GM19238 (cell line): Measurements from ENCODE around the gene KCNJ6.
"Not testable (repeated sequence)": the region's sequence is repeated elsewhere in the genome, so short reads cannot be mapped to it uniquely, and the experiment has no call there.

Experiments used
- DNase-seq: peaks from one replicate; pipeline ENCODE4 v3.0.0; 2011; ENCODE audit warnings: low spot score; ENCODE audit not compliant: insufficient read length

KCNJ6 gene

DNA sequence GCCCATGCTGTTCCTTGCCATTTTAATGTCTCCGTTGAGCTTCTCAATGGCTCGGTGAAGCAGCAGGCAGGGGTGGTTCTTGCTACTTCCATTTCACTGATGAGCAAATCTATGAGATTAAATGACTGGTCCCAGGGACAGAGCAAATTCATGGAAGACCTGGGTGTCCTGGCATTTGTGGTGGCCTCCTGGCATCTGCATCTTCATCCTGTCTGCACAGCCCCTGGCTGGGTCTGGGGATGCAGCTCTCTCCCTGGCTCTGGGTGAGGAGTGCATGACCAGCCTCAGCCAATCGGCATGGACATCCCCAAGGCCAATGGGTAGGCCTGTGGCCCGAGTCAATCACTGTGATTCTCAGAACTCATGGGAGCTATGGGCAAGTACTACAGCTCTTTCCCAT lies 261.7 kb downstream of the KCNJ6 start:
- DNase-seq, result no peak

DNA sequence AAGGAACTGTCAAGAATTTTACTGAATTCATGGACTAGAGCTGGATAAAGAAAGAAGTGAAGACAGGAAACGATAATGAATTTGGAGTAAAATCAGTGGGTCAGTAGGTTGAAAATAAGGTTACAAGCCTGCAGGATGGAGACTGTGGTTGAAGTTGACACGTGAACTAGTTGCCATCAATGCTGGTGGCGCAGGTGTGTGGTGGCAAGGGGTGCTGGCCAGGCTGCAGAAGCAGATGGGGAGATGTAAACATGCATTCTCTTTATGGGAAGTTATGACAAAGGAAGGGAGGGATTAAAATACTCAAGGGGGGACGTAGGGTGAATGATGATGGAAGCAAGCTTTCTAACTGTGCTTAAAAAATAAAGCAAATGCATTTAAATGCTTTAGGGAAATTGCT lies 263.1 kb downstream of the KCNJ6 start:
- no peak for DNase-seq

DNA sequence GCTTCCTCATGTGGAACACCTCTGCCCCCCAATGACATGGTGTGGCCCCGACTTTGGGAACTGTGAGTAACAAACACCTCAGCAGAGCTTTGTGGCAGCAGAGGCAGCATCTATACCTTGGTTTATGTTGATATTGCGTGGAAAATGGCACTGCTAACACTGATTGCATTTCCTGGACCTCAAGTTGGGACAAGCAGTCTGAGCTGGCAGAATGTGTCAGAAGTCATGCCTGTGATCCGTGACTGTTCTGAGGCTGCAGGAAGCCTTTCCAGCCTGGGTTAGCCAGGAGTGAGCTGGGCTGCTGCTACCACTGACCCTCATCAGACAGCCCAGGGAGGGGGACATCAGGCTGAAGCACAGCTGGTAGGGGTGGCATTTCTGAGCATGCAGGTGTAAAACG lies 268.5 kb downstream of the KCNJ6 start:
- no peak for DNase-seq

DNA sequence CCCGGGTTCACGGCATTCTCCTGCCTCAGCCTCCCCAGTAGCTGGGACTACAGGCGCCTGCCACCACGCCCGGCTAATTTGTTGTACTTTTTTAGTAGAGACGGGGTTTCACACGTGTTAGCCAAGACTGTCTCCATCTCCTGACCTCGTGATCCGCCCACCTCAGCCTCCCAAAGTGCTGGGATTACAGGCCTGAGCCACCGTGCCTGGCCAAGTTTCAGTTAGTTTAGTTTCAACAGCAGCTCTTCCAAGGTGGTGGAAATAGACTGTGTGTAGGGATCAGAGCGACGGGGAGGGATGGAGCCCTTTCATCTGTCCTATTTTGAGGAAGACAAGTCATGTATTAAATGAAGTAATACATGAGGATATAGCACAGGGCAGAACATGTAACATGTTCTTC lies 269.5 kb downstream of the KCNJ6 start:
- DNase-seq, result not testable (repeated sequence)

DNA sequence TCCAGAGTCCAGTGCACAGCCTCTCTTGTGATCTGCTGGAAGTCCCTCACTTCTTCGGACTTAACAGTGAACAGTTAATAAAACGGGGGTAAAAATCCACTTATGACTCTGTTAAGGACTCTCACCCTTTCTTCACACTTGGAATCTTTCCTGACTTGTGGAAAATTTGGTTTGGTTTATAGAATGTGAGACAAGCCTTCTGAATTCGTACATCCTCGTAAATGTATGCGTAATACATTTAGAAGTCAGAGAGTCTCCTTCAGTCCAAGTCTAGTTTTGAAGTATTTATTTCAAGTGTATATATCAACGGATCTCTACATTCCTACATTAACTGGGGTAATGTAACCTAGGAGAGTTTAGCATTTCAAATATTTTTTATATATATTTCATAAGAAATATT lies 270.4 kb downstream of the KCNJ6 start:
- DNase-seq, result no peak

DNA sequence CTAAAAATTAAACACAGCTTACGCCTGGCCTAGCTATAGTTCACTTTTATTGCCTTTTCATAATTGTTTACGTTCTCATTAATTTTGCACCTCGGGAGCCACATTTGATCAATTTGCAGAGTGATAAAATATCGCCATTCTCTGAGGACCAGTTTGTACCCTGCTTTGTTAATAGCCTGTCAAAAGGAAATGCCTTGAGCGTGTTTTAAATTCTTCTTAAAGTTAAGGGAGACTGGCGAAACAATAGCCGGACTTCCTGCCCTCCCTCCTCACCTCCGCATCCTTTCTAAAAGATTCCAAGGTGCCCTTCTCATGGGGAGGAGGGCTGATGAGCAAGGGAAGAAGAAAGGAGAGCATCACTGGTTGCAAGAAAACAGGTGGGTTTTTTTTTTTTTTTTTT lies 271.6 kb downstream of the KCNJ6 start:
- no peak for DNase-seq

DNA sequence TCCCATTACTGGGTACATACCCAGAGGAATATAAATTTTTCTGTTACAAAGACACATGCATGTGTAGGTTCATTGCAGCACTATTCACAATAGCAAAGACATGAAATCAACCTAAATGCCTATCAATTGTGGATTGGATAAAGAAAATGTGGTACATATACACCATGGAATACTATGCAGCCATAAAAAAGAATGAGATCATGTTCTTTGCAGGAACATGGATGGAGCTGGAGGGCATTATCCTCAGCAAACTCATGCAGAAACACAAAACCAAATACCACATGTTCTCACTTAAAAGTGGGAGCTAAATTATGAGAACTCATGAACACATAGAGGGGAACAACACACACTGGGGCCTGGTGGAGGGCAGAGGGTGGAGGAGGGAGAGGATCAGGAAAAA lies 272.4 kb downstream of the KCNJ6 start:
- DNase-seq, result not testable (repeated sequence)

DNA sequence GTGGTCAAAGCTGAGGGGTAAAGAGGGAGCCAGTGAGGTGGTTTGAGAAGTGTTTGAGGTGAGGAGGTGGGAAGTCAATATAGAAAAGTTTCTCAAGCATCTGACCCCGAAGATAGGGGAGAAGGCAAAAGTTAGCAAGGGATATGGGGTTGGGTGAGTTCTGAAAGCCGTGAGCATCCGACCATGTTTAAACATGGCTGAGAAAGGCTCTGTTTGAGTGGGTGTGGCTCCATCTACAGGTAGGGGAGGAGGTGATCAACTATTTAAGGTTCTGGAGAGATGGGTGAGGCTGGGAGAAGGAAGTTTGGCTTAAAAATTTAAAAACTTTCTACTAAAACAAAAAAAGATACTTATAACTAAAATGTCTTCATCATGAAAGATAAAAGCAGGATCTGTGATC lies 273.8 kb downstream of the KCNJ6 start:
- no peak for DNase-seq

DNA sequence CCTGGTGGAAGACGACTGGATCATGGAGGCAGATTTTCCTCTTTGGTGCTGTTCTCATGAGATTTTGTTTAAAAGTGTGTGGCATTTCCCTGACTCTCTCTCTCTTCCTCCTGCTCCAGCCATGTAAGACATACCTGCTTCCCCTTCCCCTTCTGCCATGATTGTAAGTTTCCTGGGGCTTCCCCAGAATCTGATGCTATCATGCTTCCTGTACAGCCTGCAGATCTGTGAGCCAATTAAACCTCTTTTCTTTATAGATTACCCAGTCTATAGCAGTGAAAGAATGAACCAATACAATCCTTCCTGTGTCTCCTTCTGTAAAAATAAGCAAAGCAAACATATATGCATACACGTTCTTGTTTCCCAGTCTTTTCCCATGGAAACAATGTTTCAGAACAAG lies 276.5 kb downstream of the KCNJ6 start:
- DNase-seq, result no peak

DNA sequence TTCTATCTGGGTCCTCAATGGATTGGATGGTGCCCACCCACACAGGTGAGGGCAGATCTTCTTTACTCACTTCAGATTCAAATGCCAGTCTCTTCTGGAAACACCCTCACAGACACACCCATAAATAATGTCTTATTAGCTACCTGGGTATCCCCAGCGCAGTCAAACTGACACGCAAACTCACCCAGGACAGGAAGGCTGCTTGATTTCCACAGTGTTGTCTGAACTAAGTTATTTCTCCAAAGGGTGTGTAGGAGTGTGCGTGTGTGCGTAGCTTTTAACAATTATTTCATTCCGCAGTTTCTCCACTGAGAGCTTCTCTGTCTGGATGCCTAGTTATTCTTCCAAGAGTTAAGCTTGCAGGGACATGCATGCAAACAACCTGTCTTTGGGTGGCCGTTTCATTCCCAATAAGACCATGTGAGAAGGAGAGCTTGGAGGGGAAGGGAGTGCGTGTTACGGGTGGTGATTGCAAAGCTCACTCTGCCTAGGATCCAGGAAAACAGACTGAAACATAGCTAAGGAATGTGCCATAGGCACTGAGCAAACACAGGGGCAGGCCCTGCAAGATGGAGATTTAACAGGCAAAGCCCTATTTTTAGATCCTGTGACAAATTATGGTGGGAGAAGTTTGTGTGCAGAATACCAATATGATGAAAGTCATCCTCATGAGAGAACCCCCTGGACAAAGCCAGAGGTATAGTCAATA lies 280.0 kb downstream of the KCNJ6 start:
- DNase-seq, result no peak

DNA sequence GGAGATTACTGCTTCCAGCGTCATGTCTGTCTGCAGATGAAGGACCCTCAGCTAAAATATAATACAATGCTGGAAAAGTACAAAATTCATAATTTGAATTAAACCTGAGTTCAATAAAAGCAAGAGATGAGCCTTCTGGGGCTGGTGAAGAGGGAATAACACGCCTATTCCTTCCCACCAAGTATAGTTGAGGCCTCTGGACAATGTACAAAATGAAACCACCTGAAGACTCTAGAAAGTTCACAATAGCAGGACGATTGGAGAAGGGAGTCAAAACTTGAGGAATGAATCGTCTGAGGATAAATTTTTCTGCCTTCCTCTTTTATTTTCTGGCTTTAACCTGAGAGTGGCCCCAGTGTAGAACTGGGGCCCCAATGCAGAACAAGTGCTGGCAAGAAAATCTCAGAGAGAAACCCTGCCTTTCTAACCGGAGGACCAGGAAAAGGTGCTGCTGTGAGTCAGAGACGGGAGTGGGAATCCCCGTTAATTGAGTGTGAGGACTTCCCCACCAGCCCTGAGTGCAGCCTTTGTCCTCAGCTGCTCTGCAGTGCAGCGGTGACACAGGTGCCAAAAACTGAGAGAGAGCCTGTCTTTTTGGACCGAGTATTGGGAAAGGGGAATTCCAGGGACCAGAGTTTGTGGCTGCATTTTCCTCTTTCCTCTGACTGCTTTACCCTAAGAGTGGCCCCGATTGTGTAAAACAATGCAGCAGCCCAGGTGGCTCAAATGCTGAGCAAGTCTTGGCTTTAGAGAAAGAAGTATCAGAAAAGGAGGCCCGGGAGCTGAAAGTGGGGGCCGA lies 284.7 kb downstream of the KCNJ6 start:
- DNase-seq, result no peak

DNA sequence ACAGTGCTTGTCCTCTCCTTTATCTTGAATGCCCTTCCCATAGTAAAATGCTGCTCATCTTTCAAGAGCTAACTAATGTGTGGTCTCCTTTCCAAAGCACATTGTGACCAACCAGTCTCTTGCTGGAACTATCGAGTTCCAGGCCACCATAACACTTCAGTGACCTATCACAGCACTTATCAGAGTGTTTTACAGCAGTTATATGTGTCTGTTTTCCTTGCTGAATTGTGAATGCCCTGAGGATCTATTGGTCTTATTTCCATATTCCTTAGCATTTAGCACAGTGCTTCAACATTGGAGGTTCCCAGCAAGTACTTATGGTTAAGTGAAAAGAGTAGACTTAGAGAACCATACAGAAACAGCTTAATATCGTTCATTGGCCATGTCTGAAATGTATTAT lies 285.4 kb downstream of the KCNJ6 start:
- no peak for DNase-seq

DNA sequence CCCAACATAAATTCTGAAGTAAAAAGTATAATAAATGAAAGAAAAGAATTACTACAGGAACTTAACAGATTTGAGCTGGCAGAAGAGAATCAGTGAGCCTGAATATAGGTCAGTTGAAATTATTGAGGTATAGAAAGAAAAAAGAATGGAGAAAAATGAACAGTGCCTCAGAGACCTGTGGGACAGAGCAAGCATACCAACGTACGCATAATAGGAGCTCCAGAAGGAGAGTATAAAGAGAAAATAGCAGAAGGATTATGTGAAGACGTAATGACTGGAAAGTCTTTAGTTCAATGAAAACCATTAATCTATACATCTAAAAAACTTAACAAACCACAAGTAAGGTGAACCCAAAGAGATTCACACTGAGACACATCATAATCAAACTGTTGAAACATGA lies 287.9 kb downstream of the KCNJ6 start:
- DNase-seq, result no peak

DNA sequence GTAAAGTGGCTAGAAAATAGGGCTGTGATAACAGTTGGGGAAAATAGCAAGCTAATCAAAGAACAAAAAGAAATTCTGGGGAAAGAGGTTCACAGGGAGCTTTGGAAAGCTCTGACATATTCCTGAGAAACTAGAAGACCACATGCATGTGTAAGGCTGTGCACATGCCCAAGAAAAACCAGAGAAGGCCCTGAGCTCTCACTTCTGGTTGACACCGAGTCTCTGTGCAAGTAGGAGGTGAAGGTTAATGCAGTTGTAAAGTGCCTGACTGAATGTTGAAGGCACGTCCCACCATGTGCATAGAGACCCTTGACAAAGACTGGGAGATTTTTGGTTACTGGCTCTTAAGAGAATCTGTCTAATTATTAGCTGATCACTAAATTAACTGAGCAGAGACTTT lies 288.7 kb downstream of the KCNJ6 start:
- DNase-seq, result no peak

DNA sequence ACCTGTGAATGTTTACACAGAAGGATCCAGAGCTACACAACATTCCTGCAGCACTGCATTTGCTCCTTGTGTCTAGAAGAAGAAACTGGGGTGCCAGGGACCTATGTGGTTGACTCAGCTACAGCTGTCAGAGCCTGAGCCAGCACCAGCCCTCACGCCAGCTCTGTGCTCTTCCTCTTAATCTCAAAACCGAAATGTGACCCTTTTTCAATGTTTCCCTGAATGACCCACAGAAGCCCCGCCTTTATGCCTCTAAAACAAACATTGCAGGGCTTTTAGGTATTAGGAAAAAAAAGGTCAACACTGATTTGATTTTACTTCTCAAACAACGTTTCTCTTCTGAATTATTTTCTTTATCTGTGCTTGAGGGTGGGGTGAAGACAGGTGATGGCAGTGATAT lies 289.2 kb downstream of the KCNJ6 start:
- no peak for DNase-seq

DNA sequence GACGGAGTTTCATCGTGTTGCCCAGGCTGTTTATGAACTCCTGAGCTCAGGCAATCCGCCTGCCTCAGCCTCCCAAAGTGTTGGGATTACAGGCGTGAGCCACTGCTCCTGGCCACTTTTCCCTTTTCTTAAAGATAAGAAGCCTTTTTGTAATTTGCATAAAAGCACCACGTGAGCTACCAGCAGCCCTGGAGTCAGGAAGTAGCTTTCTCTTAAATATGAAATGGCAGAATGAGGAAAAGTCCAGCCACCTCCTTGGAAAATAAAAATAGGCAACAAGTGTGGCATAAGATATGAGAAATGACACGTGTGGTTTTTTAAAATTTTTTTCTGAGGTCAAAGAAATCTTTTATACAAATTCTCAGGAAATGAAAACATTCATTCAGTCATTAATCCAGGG lies 289.9 kb downstream of the KCNJ6 start:
- DNase-seq, result no peak

DNA sequence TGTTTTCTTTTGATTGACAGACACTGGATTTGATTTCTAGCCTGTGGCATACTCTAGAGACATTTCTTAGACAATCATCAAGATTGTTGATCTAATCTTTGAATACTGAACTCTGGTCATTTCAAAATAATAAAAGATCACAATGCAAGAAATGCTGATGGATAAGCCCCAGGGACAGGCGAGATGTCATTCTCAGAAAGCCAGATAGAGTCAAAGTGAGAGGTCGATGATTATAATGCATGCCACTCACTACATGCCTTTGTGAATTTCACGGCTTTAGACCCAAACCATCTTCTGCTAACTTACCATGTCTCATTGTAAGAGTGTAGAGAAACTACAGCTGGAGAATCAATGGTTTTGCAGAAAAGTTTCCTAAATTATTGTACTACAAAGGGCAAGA lies 292.6 kb downstream of the KCNJ6 start:
- DNase-seq, result no peak

DNA sequence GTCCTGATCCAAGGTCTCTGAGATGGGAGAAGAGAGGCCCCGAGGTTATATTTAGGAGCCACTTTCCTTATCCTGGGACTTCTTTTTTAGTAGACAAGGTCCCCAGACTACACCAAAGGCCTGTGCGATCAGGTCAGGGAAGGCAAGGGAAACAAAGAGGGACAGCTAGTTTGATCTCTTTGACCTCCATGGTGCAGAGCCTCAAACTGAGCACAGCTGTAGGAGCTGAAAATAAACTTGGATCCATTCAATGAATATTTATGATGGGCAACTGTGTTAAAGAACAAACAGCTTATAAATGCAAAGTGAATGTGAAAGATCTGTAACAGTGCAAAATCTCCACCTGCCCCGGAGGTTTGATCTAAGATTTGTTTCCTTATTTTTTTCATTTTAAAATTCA lies 293.1 kb downstream of the KCNJ6 start:
- no peak for DNase-seq

DNA sequence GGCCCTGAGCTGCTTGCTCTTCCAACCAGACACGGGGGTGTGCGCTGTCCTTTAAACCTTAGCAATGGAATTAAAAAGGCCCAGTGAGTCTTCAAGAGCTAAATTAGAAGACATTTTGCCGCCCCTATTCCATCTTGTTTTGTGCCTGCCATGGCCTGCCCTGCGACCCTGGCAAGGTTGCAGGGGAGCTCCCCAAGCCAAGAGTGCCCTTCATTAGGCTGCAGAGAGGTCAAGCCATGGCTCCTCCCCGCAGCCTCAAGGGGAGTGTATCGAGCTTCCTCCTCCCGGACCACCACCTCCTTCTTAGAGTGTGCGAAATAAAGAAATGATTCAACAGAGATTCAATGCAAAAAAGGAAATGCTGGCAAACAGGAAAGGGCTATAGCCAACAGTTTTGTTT lies 293.5 kb downstream of the KCNJ6 start:
- DNase-seq, result no peak

DNA sequence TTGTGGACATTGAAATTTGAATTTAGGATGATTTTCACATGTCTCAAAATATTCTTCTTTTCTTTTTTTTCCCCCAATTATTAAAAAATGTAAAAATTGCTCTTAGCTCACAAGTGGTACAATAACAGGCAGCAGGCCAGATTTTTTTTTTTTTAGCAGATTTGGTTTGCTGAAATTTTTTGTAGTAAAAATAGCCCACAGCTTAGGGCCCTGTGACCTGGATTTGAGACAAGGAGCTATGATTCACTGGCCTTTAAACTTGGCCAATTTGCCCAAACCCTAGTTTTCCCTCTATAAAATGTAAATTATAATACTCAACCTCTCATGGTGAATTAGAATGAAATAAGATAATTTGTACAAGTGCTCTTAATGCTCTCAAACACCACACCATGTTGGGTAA lies 295.9 kb downstream of the KCNJ6 start:
- no peak for DNase-seq

DNA sequence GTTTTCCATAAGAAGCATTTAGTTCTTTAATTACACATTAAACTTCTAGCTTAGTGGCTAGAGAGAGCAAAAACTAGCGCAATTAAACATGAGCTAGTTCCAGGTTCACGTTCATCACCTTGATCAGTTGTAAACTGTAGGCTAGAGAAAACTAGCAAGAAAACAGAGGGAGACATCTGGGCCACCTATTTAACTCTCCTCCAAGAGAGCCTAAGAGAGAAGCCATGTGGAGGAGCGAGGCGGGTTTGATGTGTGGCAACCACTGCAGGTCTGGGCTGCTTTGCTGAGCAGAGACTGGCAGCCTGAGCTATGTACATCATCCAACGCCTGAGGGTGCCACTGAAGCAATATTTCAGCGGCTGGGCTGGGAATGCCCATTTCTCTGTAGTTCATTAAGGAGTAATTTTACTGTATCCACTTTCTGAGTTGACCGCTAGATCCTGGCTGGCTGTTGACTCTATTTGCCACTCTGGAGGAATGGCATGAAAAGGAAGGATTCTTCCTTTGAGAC lies 296.7 kb downstream of the KCNJ6 start:
- no peak for DNase-seq

DNA sequence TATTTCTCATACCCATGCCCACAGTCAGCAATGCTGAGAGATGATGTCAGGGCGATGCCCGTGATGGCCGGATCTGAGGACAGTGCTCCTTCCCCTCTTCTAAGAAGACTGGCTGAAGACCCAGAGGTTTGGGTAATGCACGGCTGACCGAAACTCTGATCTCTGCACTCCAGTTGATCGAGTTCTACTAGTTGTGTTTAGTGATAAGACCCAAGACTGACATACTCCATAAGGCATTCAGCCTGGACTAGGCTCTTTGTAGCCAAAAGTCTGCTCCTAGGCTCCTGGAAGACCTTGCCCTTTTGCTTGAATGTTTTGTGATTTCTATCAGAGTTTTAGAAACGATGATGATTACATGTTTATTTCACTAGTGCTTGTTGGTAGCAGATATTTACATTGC lies 298.2 kb downstream of the KCNJ6 start:
- DNase-seq, result no peak

DNA sequence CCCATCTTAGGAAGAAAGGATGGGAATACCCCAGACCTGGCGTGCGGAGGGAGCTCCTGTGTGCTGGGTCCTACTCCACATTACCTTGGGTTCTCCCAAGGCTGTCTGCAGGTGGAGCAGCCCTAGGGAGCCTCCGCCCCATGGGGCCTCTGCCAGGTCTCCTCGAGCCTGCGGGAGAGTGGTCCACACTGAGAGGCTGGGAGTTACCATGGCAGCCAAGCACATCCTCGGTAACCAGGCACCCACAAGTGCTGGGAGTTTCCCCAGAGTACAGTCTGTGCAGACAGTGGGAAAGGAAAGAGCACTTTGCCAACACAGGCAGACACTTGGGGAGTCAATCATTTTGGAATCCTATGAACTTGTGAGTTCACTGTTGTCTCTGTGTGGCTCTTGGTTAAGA lies 300.3 kb downstream of the KCNJ6 start:
- DNase-seq, result no peak
